Left ventricle myocardium inferior (tissue), 1 donor: Measurements from ENCODE around the gene OST4. TPM values are rescaled to one million over a fixed set of nuclear protein-coding genes. Genes with fewer than 3 reads are reported as not detected.

ENCODE experiments used
- DNase-seq: peaks from one replicate; pipeline ENCODE4 v3.0.0-alpha.2; 2020
- H3K27ac ChIP-seq: fragments of 200-600 bp; replicated peaks from 2 replicates; pipeline ENCODE4 v1.8.0; 2021
- H3K27me3 ChIP-seq: fragments of 200-600 bp; 2 replicates; pipeline ENCODE4 v1.8.0; 2021; ENCODE audit warnings: low read depth
- H3K36me3 ChIP-seq: fragments of 200-600 bp; 2 replicates; pipeline ENCODE4 v1.8.0; 2021
- H3K4me1 ChIP-seq: fragments of 200-600 bp; 2 replicates; pipeline ENCODE4 v1.8.0; 2021
- H3K4me3 ChIP-seq: fragments of 200-600 bp; 2 replicates; pipeline ENCODE4 v1.8.0; 2021; ENCODE audit warnings: mild to moderate bottlenecking, moderate library complexity
- H3K9me3 ChIP-seq: fragments of 200-600 bp; replicated peaks from 2 replicates; pipeline ENCODE4 v1.8.0; 2021
- CTCF ChIP-seq: fragments of 200-600 bp; IDR thresholded peaks from 2 replicates; pipeline ENCODE4 v1.8.0; 2021; ENCODE audit warnings: antibody characterized with exemption, mild to moderate bottlenecking, borderline replicate concordance
- intact Hi-C: fragments of 100-400 bp; cut with micrococcal nuclease; formaldehyde crosslinking; loops from one replicate; pipeline ENCODE4 v1.11.0; 2022
- total RNA-seq: library from RNA; stranded (reverse); fragmentation: NEBNext Ultra II Directional; extraction: Animal tissue kit (Norgen Biotek cat#: 25700); gene quantifications from one replicate; pipeline ENCODE4 v1.2.1, GENCODE V29; 2021
- donor health status: DM: no; HTN: yes; CAD: no; lungs with severe emphysema.

OST4 gene
- total RNA-seq, 1 donor from 2014 or later: 354 TPM

DNA sequence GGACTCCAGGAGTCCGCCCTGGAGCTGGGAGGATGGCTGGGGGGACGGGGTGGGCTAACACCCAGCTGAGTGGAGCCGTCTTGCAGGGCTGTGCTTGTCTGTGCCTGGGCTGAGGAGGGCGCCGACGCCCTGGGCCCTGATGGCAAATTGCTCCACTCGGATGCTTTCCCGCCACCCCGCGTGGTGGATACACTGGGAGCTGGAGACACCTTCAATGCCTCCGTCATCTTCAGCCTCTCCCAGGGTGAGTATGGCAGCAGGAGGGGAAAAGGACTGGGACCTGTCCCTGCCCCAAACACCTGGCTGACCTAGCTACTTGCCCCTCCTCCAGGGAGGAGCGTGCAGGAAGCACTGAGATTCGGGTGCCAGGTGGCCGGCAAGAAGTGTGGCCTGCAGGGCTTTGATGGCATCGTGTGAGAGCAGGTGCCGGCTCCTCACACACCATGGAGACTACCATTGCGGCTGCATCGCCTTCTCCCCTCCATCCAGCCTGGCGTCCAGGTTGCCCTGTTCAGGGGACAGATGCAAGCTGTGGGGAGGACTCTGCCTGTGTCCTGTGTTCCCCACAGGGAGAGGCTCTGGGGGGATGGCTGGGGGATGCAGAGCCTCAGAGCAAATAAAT lies 28.0 kb upstream of the OST4 start:
- peaks cover 7% of the 10 kb centered on the region for H3K27me3 ChIP-seq
- H3K4me1 ChIP-seq: peaks cover 12% of the 10 kb centered on the region
- peaks cover 5% of the 10 kb centered on the region for H3K36me3 ChIP-seq
- H3K27ac ChIP-seq: no peak overlapping the region
- no peak overlapping the region for H3K4me3 ChIP-seq
- intact Hi-C loops: loop anchor here (10.0 kb wide), 2 partner anchors 115 to 195 kb away; partner anchors contain the start of genes ATRAID, CAD and SLC5A6
- H3K9me3 ChIP-seq: no peaks in the 10 kb centered on the region
- TF ChIP-seq CTCF: no peak
- DNase-seq: no peak

GRCh38 chr2:27097341-27097740 lies 25.9 kb upstream of the OST4 start:
- H3K9me3 ChIP-seq: no peaks in the 10 kb centered on the region
- peaks cover 5% of the 10 kb centered on the region for H3K36me3 ChIP-seq
- no peak for DNase-seq
- no peak overlapping the region for H3K4me3 ChIP-seq
- intact Hi-C loops: loop anchor here (10.0 kb wide), 2 partner anchors 117 to 197 kb away; partner anchors contain the start of genes ATRAID, CAD and SLC5A6
- no peak overlapping the region for H3K27ac ChIP-seq
- H3K4me1 ChIP-seq: peaks cover 12% of the 10 kb centered on the region
- no peak for TF ChIP-seq CTCF
- no peaks in the 10 kb centered on the region for H3K27me3 ChIP-seq

- no peak for TF ChIP-seq CTCF
- no peak for DNase-seq
- intact Hi-C loops: loop anchor here (10.0 kb wide), 2 partner anchors 118 to 198 kb away; partner anchors contain the start of genes ATRAID, CAD and SLC5A6
- peak overlapping the region; percentile 75 for H3K27ac ChIP-seq
- H3K4me1 ChIP-seq: peaks cover 12% of the 10 kb centered on the region
- no peaks in the 10 kb centered on the region for H3K9me3 ChIP-seq
- peaks cover 5% of the 10 kb centered on the region for H3K36me3 ChIP-seq
- H3K27me3 ChIP-seq: no peaks in the 10 kb centered on the region
- H3K4me3 ChIP-seq: no peak overlapping the region
Observed at GRCh38 chr2:27096748-27097297, 25.4 kb upstream of the OST4 start.

GRCh38 chr2:27095745-27096651 lies 24.5 kb upstream of the OST4 start:
- TF ChIP-seq CTCF: no peak
- peak overlapping the region; percentile 75 for H3K27ac ChIP-seq
- DNase-seq: peak; percentile 60
- no peaks in the 10 kb centered on the region for H3K9me3 ChIP-seq
- intact Hi-C loops: loop anchor here (10.0 kb wide), 2 partner anchors 119 to 199 kb away; partner anchors contain the start of genes ATRAID, CAD and SLC5A6
- no peaks in the 10 kb centered on the region for H3K27me3 ChIP-seq
- peaks cover 5% of the 10 kb centered on the region for H3K36me3 ChIP-seq
- H3K4me1 ChIP-seq: peaks cover 12% of the 10 kb centered on the region
- H3K4me3 ChIP-seq: peak overlapping the region; percentile 58

DNA sequence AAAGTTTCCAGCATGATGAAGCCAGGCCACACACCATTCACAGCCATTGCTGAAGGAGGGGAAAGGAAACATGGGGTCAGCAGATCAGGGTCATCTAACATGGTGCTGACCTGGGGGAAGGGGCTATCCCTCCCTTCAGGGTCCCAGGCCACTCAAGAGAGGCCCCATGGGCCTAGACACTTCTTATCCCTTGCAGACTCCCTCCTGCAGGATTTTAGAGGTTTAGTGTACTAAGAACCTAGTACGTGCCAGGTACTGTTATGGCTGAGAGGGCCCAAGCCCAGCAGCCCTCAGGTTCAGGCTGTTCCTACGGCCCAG lies 23.9 kb upstream of the OST4 start:
- Histone ChIP-seq H3K4me1 (peaks cover 12% of the 10 kb centered on the region), H3K36me3 (peaks cover 5% of the 10 kb centered on the region), H3K27ac (no peak overlapping the region), H3K27me3 (no peaks in the 10 kb centered on the region), H3K9me3 (no peaks in the 10 kb centered on the region), H3K4me3 (no peak overlapping the region)
- no peak for DNase-seq
- intact Hi-C loops: loop anchor here (10.0 kb wide), 2 partner anchors 119 to 199 kb away; partner anchors contain the start of genes ATRAID, CAD and SLC5A6
- no peak for TF ChIP-seq CTCF
